A549 (cell line): ENCODE data around the gene BTBD16. TPM values are rescaled to one million over a fixed set of nuclear protein-coding genes. Genes with fewer than 3 reads are reported as not detected.

Experiments
- ATAC-seq, 2 experiments: fragments of 200-7000 bp in 1 of 2; fragments of >200 bp in 1 of 2; cut with Nextera tagmentation in 1 of 2; cut with Tn5 transposase in 1 of 2; 3 replicates each; pipeline versions ENCODE4 v1.8.0 to v1.9.1; 2018 to 2020; ENCODE audit warnings: mild to moderate bottlenecking in 1 of 2, moderate library complexity in 1 of 2
- CTCF ChIA-PET: fragments of 300-600 bp; sonication (Branson Sonifier 250); formaldehyde crosslinking; extraction: SDS; loops from one replicate; lab custom pipeline; 2021; ENCODE audit warnings: antibody characterized with exemption, inconsistent platforms; lab: Yijun Ruan, JAX
- POLR2A ChIA-PET: fragments of 350-600 bp; formaldehyde crosslinking; extraction: SDS; loops from one replicate; lab custom pipeline; 2021; ENCODE audit warnings: antibody characterized with exemption, inconsistent platforms; lab: Yijun Ruan, JAX
- DNase-seq, 2 experiments: peaks; one replicate each; pipeline versions ENCODE4 v3.0.0 to v3.0.0-alpha.2; 2011 to 2016; ENCODE audit warnings: low read depth in 1 of 2, low spot score in 1 of 2
- FAIRE-seq: peaks from 2 replicates; lab custom pipeline; 2011; peaks lifted over from hg19 to GRCh38; lab: Jason Lieb, UNC
- H3K27ac ChIP-seq, 2 experiments: fragments of >200 bp; sonication (Bioruptor Twin); formaldehyde crosslinking; 3 replicates each; pipeline ENCODE4 v1.5.1; 2016 to 2017
- H3K4me1 ChIP-seq: fragments of >200 bp; sonication (Bioruptor Twin); formaldehyde crosslinking; 3 replicates; pipeline ENCODE4 v1.6.1; 2016
- H3K4me2 ChIP-seq: fragments of >200 bp; sonication (Bioruptor Twin); formaldehyde crosslinking; 3 replicates; pipeline ENCODE4 v1.6.1; 2016
- H3K4me3 ChIP-seq: fragments of >200 bp; sonication (Bioruptor Twin); formaldehyde crosslinking; 3 replicates; pipeline ENCODE4 v1.5.1; 2016
- H3K9me3 ChIP-seq: fragments of >200 bp; sonication (Bioruptor Twin); formaldehyde crosslinking; 3 replicates; pipeline ENCODE4 v1.6.1; 2016
- BHLHE40 ChIP-seq: IDR thresholded peaks from 2 replicates; pipeline ENCODE4 v1.6.1; 2012; ENCODE audit warnings: low read depth, low read length, inconsistent platforms
- CEBPB ChIP-seq, 2 experiments: fragments of >200 bp in 1 of 2; sonication (Bioruptor Twin) in 1 of 2; formaldehyde crosslinking in 1 of 2; IDR thresholded peaks; 2 replicates each; pipeline ENCODE4 v1.6.1; 2012 to 2016
- CHD4 ChIP-seq: fragments of 200-600 bp; sonication (generic); IDR thresholded peaks from 2 replicates; pipeline ENCODE4 v1.6.1; 2016; ENCODE audit warnings: antibody characterized with exemption, mild to moderate bottlenecking, borderline replicate concordance
- EHF ChIP-seq: fragments of 250-450 bp; sonication (Bioruptor Pico); IDR thresholded peaks from 2 replicates; pipeline ENCODE4 v1.5.0; 2020; ENCODE audit warnings: mild to moderate bottlenecking
- EP300 ChIP-seq, 2 experiments: fragments of >200 bp; sonication (Bioruptor Twin); formaldehyde crosslinking; IDR thresholded peaks; 2 replicates in 1 of 2; 3 replicates in 1 of 2; pipeline ENCODE4 v1.6.1; 2016 to 2017
- FOXS1 ChIP-seq: fragments of 250-450 bp; sonication (Bioruptor Pico); IDR thresholded peaks from 2 replicates; pipeline ENCODE4 v1.5.0; 2020; ENCODE audit warnings: mild to moderate bottlenecking, moderate library complexity
- HDAC2 ChIP-seq: fragments of 200-600 bp; sonication (generic); IDR thresholded peaks from 2 replicates; pipeline ENCODE4 v1.6.1; 2016
- HEYL ChIP-seq: fragments of 250-450 bp; sonication (Bioruptor Pico); IDR thresholded peaks from 2 replicates; pipeline ENCODE4 v1.8.0; 2021; ENCODE audit warnings: mild to moderate bottlenecking, moderate library complexity
- HOXA7 ChIP-seq: fragments of 250-450 bp; sonication (Bioruptor Pico); IDR thresholded peaks from 2 replicates; pipeline ENCODE4 v1.5.0; 2020; ENCODE audit warnings: mild to moderate bottlenecking, moderate library complexity
- HOXB5 ChIP-seq: fragments of 250-450 bp; sonication (Bioruptor Pico); IDR thresholded peaks from 2 replicates; pipeline ENCODE4 v1.5.0; 2020; ENCODE audit warnings: mild to moderate bottlenecking, moderate library complexity
- JUN ChIP-seq, 2 experiments: fragments of >200 bp; sonication (Bioruptor Twin); formaldehyde crosslinking; IDR thresholded peaks; 2 replicates in 1 of 2; 3 replicates in 1 of 2; pipeline ENCODE4 v1.6.1; 2016 to 2017
- JUNB ChIP-seq: fragments of >200 bp; sonication (Bioruptor Twin); formaldehyde crosslinking; IDR thresholded peaks from 2 replicates; pipeline ENCODE4 v1.6.1; 2016
- MYC ChIP-seq: IDR thresholded peaks from 2 replicates; pipeline ENCODE4 v1.6.1; 2012; ENCODE audit warnings: mild to moderate bottlenecking, inconsistent platforms, low read length, improper control_type of control experiment, borderline replicate concordance
- NFE2L2 ChIP-seq: fragments of 150-350 bp; conservative IDR thresholded peaks from 2 replicates; pipeline ENCODE4 v1.6.1; 2014; ENCODE audit warnings: low read length
- RAD21 ChIP-seq, 2 experiments: fragments of >200 bp in 1 of 2; sonication (Bioruptor Twin) in 1 of 2; formaldehyde crosslinking in 1 of 2; IDR thresholded peaks in 1 of 2; conservative IDR thresholded peaks in 1 of 2; 2 replicates in 1 of 2; 3 replicates in 1 of 2; pipeline ENCODE4 v1.6.1; 2012 to 2018; ENCODE audit warnings: inconsistent platforms in 1 of 2
- RARB ChIP-seq: fragments of 250-450 bp; sonication (Bioruptor Pico); IDR thresholded peaks from 2 replicates; pipeline ENCODE4 v1.8.0; 2021; ENCODE audit warnings: mild to moderate bottlenecking, moderate library complexity
- TP53 ChIP-seq: fragments of 250-450 bp; sonication (Bioruptor Pico); IDR thresholded peaks from 2 replicates; pipeline ENCODE4 v1.5.0; 2021; ENCODE audit warnings: mild to moderate bottlenecking, moderate library complexity
- ZNF302 ChIP-seq: fragments of 250-450 bp; sonication (Bioruptor Pico); IDR thresholded peaks from 2 replicates; pipeline ENCODE4 v1.9.0; 2021; ENCODE audit warnings: inconsistent platforms, mild to moderate bottlenecking, moderate library complexity
- ZSCAN20 ChIP-seq: fragments of 250-450 bp; sonication (Bioruptor Pico); IDR thresholded peaks from 2 replicates; pipeline ENCODE4 v1.8.0; 2022; ENCODE audit warnings: mild to moderate bottlenecking, moderate library complexity
- WGBS: methylation state at CpG from one replicate; pipeline ENCODE4 v1.1.6; 2017; ENCODE audit errors: missing lambda C conversion rate; 5-methylcytosine and 5-hydroxymethylcytosine counted together
- polyA plus RNA-seq, 4 experiments: library from polyadenylated mRNA; depleted of rRNA in 3 of 4; stranded (reverse); fragments of >200 nt; fragmentation: RNase III in 1 of 4; extraction: RNeasy Plus Mini Kit Qiagen cat#74134 plus additional on column Dnase treatment in 1 of 4; gene quantifications; 2 replicates in 3 of 4; 3 replicates in 1 of 4; pipeline ENCODE4 v1.2.3, GENCODE V29; 2011 to 2017
- TF ChIP-seq, protein P1 (sequence below): fragments of 200-600 bp; sonication (generic); IDR thresholded peaks from 2 replicates; pipeline ENCODE4 v1.6.1; 2016; ENCODE audit warnings: antibody characterized with exemption, mild to moderate bottlenecking, moderate library complexity
- TF ChIP-seq, protein P2 (sequence below): fragments of >200 bp; sonication (Bioruptor Twin); formaldehyde crosslinking; IDR thresholded peaks from 2 replicates; pipeline ENCODE4 v1.6.1; 2016
- TF ChIP-seq, protein P3 (sequence below): fragments of 150-350 bp; IDR thresholded peaks from 2 replicates; pipeline ENCODE4 v1.6.1; 2014; ENCODE audit warnings: low read depth, mild to moderate bottlenecking, low read length

The BTBD16 gene
- polyA plus RNA-seq, 2 of the 4 experiments (the other 2 are of a cell fraction), result 0.32 to 2.1 TPM

DNA sequence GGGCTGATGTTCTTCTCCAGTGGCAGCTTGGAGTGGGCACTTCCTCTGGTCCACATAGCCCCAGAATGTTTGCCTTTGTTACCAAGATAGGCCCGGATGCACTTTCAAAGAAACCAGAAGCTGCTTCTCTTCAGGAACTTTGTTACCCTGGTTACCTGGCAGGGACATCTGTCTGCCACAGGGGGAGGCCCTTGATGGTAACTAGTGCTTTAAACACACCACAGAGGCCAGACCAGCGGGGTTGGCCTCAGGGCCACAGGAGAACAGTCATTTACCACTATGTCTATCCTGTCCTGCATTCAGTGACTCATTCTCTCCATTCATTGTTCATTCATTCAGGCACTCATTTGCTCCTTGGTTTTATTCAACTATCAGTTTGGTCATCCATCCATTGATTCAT, 91.5 kb downstream of the BTBD16 start:
- peaks cover 10% of the 10 kb centered on the region; the same call in 1 of the 3 replicates for H3K9me3 ChIP-seq
- POLR2A ChIA-PET, result interaction anchor here (1.3 kb wide), 1 partner anchor 12 kb away, joined by 3 read pairs; the partner anchor contains the start of gene PLEKHA1
- FAIRE-seq, result no peak
- H3K4me2 ChIP-seq, result no peak overlapping the region
- TF ChIP-seq, protein P1, sequence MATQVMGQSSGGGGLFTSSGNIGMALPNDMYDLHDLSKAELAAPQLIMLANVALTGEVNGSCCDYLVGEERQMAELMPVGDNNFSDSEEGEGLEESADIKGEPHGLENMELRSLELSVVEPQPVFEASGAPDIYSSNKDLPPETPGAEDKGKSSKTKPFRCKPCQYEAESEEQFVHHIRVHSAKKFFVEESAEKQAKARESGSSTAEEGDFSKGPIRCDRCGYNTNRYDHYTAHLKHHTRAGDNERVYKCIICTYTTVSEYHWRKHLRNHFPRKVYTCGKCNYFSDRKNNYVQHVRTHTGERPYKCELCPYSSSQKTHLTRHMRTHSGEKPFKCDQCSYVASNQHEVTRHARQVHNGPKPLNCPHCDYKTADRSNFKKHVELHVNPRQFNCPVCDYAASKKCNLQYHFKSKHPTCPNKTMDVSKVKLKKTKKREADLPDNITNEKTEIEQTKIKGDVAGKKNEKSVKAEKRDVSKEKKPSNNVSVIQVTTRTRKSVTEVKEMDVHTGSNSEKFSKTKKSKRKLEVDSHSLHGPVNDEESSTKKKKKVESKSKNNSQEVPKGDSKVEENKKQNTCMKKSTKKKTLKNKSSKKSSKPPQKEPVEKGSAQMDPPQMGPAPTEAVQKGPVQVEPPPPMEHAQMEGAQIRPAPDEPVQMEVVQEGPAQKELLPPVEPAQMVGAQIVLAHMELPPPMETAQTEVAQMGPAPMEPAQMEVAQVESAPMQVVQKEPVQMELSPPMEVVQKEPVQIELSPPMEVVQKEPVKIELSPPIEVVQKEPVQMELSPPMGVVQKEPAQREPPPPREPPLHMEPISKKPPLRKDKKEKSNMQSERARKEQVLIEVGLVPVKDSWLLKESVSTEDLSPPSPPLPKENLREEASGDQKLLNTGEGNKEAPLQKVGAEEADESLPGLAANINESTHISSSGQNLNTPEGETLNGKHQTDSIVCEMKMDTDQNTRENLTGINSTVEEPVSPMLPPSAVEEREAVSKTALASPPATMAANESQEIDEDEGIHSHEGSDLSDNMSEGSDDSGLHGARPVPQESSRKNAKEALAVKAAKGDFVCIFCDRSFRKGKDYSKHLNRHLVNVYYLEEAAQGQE, result no peak
- TF ChIP-seq MYC (no peak), BHLHE40 (no peak), FOXS1 (CRISPR knock-in tag) (no peak), ZSCAN20 (CRISPR knock-in tag) (no peak), TP53 (CRISPR knock-in tag) (no peak), RAD21 (conservative IDR thresholded peaks at IDR 0.05 in 1 of 2, IDR thresholded peaks at IDR 0.05 in 1 of 2) (no peak), JUN (IDR thresholded peaks at IDR 0.05) (no peak), ZNF302 (CRISPR knock-in tag) (no peak), CHD4 (no peak), EHF (CRISPR knock-in tag) (no peak), HOXA7 (no peak), NFE2L2 (no peak), HOXB5 (no peak)
- TF ChIP-seq, protein P2, sequence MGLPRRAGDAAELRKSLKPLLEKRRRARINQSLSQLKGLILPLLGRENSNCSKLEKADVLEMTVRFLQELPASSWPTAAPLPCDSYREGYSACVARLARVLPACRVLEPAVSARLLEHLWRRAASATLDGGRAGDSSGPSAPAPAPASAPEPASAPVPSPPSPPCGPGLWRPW, result no peak
- TF ChIP-seq, protein P3, sequence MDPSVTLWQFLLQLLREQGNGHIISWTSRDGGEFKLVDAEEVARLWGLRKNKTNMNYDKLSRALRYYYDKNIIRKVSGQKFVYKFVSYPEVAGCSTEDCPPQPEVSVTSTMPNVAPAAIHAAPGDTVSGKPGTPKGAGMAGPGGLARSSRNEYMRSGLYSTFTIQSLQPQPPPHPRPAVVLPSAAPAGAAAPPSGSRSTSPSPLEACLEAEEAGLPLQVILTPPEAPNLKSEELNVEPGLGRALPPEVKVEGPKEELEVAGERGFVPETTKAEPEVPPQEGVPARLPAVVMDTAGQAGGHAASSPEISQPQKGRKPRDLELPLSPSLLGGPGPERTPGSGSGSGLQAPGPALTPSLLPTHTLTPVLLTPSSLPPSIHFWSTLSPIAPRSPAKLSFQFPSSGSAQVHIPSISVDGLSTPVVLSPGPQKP, result no peak
- TF ChIP-seq, all 56 proteins: peak for 0
- Histone ChIP-seq H3K4me1 (no peaks in the 10 kb centered on the region), H3K27ac (no peak overlapping the region), H3K4me3 (no peak overlapping the region)
- DNase-seq (no peak), ATAC-seq (no peak)
- 17% methylated on average over 2 of the region's 2 CpGs for WGBS
- CTCF ChIA-PET, result interaction anchor here (0.9 kb wide), 1 partner anchor 18 kb away, joined by 3 read pairs; no protein-coding TSS in a partner anchor

DNA sequence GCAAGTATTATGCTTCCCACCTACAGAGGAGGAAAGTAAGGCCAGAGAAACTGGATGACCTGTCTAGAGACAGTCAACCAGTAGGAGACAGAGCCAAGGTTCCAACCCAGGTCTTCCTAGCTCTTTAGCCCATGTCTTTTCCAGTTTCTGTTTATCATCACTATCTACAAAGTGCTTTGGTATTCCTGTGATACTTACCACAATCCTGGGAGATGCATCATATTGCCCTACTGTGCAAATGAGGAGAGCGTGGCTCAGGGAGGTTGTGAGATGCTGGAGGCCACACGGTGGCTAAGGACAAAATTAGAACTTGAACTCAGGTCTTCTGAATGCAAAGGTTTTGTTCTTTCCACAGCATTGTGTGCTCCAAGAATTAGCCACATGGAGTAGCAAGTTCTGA, 92.2 kb downstream of the BTBD16 start:
- ATAC-seq (no peak), DNase-seq (no peak), FAIRE-seq (no peak)
- ChIA-PET CTCF (no interaction called here), POLR2A (interaction anchor here (1.3 kb wide), 1 partner anchor 11 kb away, joined by 3 read pairs; the partner anchor contains the start of gene PLEKHA1)
- Histone ChIP-seq H3K27ac (no peak overlapping the region), H3K4me1 (no peaks in the 10 kb centered on the region), H3K4me2 (no peak overlapping the region), H3K9me3 (peaks cover 12% of the 10 kb centered on the region; the same call in 1 of the 3 replicates), H3K4me3 (no peak overlapping the region)
- TF ChIP-seq RARB (CRISPR knock-in tag) (no peak), MYC (no peak), CEBPB (IDR thresholded peaks at IDR 0.05) (no peak), JUNB (no peak), HEYL (no peak), EP300 (IDR thresholded peaks at IDR 0.05) (no peak), HOXA7 (no peak), HDAC2 (no peak)
- TF ChIP-seq, protein P1, result no peak
- WGBS, result 61% methylated on average over 2 of the region's 2 CpGs
